Activated CD4-positive, CD25-positive, alpha-beta regulatory T cell treated with anti-CD3 and anti-CD28 coated beads, Interleukin-2, amount 50 U/mL, for 72 hours (primary cell): ENCODE results near the gene TTC33.

ENCODE experiments used
- DNase-seq: peaks from one replicate; pipeline ENCODE4 v3.0.0; 2021

Gene TTC33

DNA sequence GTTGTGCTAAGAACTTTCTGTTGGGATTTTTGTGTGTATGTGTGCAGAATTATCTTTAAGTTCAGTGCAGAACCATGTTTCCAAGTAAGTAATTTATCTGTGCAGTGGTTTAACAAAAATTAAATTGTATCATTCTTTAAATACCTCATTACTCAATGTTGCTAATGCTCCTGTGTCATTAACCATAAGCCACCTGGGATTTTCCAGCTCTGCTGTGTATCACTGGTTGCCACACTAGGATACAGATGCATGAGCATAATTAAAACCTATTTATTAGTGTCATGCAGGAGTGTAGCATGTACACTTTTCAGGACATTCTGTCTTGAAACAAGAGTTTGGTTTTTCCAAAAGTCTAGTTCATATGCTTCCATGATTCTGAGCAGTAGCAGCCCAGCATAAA lies 196.5 kb downstream of the TTC33 start:
- DNase-seq, result no peak

GRCh38 chr5:40557501-40557900 lies 198.3 kb downstream of the TTC33 start:
- DNase-seq, result no peak

DNA sequence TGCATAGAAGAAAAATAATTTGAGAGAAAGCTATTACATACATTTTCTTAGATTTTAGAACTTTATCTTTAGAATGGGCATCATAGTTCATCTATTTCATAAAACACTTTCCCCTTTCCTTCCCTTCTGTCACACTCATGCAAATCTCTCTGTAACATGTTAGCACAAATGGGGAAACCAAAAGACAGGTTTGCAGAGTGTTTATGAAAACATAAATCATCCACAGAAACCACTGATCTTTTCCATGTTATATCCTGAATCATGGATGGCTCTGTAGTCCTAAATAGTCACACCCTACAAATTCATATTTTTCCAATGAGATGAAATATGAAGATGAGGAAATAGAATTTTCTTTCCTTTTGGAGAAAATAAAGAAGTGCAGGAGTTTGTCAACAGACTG lies 198.9 kb downstream of the TTC33 start:
- no peak for DNase-seq

- DNase-seq, result no peak
Observed at GRCh38 chr5:40555886-40556285, 199.9 kb downstream of the TTC33 start.

GRCh38 chr5:40554813-40555212 lies 200.9 kb downstream of the TTC33 start:
- DNase-seq, result no peak

DNA sequence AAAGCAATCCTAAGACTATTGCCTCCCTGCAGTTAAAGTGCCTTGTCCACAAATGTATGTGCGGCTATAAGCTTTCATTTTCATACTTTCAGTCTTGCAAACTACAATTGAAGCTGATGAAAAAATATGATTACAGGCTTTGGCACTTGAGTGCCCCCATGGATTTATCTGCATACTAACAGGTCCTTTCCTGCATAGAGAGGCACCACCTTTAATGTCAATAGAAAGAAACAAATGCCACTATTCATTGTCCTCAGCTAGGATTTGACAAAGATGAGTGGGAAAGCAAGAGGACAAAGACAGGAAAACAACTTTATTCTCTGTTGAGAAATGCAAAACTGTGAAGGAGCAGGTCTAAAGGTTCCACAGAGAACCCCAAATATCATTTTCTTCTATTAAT lies 201.7 kb downstream of the TTC33 start:
- DNase-seq, result no peak

DNA sequence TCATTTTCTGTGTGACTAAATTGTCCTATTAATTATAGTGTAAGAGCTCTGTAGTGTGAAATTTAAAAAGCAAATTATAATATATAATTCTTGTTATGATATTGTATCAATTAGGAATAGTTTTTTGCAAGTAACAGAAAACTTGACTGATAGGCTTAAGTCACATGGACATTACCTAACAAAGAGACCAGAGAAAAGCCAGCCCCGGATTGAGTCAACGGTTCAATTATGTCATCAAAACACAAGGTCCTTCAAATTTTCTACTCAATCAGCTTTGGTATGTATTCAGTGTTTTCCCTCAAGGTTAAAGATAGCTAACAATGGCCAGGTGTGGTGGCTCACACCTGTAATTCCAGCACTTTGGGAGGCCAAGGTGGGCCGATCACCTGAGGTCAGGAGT lies 202.8 kb downstream of the TTC33 start:
- DNase-seq, result no peak

- DNase-seq, result no peak
Observed at GRCh38 chr5:40551496-40552491, 204.0 kb downstream of the TTC33 start.

DNA sequence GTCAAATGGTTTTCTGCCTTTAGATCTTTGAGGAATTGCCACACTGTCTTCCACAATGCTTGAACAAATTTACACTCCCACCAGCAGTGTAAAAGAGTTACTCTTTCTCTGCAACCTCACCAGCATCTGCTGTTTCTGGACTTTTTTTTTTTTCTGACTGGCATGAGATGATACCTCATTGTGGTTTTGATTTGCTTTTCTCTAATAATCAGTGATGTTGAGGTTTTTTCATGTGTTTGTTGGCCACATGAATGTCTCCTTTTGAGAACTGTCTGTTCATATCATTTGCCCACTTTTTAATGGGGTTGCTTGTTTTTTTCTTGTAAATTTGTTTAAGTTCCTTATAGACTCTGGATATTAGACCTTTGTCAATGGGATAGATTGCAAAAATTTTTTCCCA lies 205.3 kb downstream of the TTC33 start:
- DNase-seq, result no peak

DNA sequence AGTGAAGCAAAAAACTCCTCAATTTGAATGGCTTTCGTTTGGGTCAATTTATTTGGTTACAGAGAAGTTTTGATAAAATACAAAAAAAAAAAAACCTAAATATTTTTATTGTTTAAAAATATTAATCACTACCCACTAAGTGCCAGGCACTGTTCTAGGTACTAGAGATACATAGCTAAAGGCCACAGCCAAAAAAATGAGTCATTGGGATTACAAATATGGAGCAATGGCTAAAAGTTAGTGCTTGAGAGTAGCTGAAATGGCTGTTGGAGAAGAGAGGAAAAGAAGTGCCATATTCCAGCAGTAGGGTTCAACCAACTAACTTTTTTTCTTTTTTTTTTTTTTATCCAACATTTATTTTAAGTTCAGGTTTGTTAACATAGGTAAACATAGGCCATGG lies 206.1 kb downstream of the TTC33 start:
- no peak for DNase-seq

- DNase-seq, result no peak
Observed at GRCh38 chr5:40547994-40548575, 207.7 kb downstream of the TTC33 start.

DNA sequence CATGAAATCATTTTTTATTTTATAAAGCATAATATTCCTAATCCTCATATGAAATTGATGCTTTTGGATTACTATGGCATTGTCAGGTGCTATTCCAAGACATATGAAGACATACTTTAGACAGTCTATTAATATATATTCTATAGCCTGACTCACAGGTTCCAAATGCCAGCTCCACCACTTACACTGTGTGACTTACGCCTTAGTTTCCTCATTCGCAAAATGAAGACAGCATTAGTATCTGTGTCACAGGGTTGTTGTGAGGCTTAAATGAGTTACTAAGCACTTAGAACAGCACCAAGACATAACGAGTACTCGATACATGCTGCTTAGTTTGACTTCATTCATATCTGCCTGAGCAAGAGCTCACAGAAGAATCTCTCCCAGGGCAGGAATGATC lies 208.2 kb downstream of the TTC33 start:
- DNase-seq, result no peak

DNA sequence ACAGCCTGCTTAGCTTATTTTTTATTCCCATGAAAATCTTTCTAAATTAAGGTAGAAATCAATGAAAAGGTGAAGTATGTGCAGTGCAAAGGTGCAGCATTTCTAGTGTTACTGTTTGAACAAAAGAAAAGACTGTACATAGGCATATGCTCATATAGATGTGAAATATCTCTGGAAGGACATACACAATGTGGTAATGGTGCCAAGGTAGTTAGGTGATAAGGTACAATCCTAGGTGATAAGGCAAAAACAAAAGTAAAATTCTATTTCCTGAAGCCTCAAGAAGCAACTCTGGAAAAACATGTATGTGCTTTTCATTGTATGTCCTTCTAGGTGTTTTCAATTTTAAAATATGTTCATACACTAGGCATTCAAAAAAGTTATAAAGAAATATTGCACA lies 215.5 kb downstream of the TTC33 start:
- DNase-seq, result no peak

GRCh38 chr5:40524677-40525076 lies 231.1 kb downstream of the TTC33 start:
- DNase-seq, result no peak

DNA sequence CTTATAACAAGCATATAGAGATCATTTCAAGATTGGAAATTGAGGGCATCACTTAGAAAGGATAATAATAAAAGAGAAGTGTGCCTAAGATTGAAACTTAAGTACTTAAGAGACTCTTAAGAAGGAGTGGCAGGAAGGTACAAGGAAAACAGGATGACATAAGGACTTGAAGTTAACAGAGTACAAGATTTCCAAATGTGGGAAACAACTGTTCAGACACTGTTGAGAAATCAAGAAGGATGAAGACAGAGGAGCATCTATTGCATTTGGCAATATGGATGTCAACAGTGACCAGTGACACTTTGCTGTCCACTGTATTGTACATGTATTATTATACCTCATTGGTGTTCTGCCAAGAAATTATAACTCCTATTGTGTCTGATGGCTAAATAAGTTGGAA lies 233.8 kb downstream of the TTC33 start:
- DNase-seq, result no peak

DNA sequence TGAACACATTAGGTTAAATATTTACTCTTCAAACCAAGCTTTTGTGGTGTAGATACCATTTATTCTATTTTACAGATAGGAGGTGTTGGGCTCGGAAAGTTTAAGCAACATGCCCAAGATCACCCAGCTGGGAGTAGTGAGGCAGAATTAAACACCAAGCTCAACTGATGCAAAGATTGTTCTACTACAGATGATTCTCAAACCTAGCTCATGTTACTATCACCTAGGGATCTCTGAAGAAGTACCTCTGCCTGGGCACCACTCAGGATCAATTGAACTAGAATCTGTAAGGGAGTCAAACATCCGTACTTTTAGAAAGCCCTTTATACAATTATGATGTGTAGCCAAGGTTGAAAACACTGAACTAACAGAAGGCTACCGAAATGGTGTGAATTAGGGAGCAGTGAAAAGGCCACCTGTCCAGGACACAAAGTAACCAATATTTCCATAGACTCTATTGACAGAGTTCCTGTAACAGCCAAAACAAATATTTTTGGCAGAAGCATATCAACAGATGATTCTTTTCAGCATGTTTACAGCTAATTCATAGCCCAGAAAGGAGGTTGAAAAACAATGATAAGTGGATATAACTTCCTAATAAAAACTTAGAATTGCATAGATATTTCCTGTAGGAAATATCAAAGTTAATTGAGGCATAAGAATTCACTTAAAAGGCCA lies 234.5 kb downstream of the TTC33 start:
- DNase-seq, result no peak

- no peak for DNase-seq
Observed at GRCh38 chr5:40518485-40518917, 237.3 kb downstream of the TTC33 start.

DNA sequence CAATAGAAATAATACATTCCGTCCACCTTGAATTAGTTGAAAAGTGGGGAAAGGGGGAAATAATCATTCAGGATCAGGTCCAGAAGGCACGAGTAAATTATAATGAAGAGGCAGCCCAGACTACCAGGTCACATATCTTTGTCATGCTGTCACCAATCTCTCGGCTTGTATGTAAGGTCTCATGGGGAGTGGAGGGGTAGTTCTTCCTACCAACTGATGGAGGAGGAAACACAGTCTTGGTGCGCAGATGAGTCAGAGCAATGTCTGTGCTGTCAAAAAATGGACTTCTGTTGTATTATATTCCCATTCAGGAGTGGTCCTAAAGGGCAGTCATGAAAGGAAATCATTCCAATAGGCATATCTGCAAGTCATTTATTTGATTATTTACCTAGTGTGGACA lies 240.3 kb downstream of the TTC33 start:
- DNase-seq, result no peak

- DNase-seq, result no peak
Observed at GRCh38 chr5:40514976-40515375, 240.8 kb downstream of the TTC33 start.

DNA sequence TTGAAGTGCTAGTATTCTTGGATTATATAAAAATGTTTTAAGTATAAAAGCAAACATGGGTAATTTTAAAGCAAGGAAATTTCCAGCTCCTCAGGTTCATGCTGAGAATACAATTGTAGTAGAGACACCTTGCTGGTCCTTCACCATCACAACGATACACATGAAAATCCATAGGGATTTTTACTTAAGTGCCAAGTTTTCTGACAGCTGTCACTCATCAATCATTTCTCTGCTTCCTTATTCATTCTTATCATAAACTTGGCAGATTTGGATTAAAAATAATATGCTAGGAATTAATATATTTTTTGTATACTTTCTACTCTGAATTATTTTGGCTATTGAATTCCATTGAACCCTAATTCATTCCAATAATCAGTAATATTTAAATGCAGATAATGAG lies 244.0 kb downstream of the TTC33 start:
- no peak for DNase-seq

DNA sequence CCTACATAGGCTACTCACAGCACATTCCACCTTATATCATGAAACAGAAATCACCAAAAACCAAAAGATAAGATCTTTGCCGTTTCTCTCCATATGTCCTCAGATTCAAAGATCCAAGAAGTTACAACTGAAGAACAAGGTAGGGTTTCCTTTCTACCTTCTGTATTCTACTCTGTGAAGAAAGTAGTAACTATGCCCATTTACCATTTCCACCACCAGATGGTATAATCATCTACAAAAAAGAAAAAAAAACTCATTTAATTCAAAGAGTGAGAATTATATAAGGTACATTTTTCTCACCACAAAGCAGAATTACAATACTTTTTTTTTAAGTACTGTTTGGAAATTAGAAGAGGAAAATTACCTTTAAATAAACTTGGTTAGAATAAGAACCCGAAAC lies 248.7 kb downstream of the TTC33 start:
- DNase-seq, result no peak

GRCh38 chr5:40505031-40505430 lies 250.7 kb downstream of the TTC33 start:
- DNase-seq, result no peak

- DNase-seq, result no peak
Observed at GRCh38 chr5:40503439-40503838, 252.3 kb downstream of the TTC33 start.

- no peak for DNase-seq
Observed at GRCh38 chr5:40502736-40503135, 253.0 kb downstream of the TTC33 start.
